ENCODE measurements around the gene PELI2. TPM values are rescaled to one million over a fixed set of nuclear protein-coding genes. Genes with fewer than 3 reads are reported as not detected.
A peak's percentile ranks its signal among the peaks of the same experiment; 100 is the strongest.

PELI2 gene
- total and polyA plus RNA-seq, 5 experiments from 2014 or later, result 0.91 to 14.1 (median 1.9) TPM

GRCh38 chr14:56289155-56289554 lies 170.9 kb downstream of the PELI2 start:
- no peaks in the 10 kb centered on the region for H3K27me3 Mint-ChIP-seq

GRCh38 chr14:56290195-56290594 lies 172.0 kb downstream of the PELI2 start:
- H3K4me1 Mint-ChIP-seq, result no peaks in the 10 kb centered on the region
- DNase-seq, result no peak
- H3K27ac Mint-ChIP-seq, result no peak overlapping the region
- peaks cover 0 to 36% (median 9%) of the 10 kb centered on the region in 3 donors for H3K36me3 Mint-ChIP-seq
- no peaks in the 10 kb centered on the region for H3K9me3 Mint-ChIP-seq
- no peak overlapping the region for H3K4me3 Mint-ChIP-seq
- H3K27me3 Mint-ChIP-seq, result no peaks in the 10 kb centered on the region
- no peak for ATAC-seq
- POLR2A ChIA-PET, result no interaction called here

More at GRCh38 chr14:56289155-56289554, 170.9 kb downstream of the PELI2 start:
- Mint-ChIP-seq H3K27ac (no peak overlapping the region), H3K4me1 (no peaks in the 10 kb centered on the region), H3K9me3 (no peaks in the 10 kb centered on the region), H3K36me3 (peaks cover 0 to 36% (median 9%) of the 10 kb centered on the region in 3 donors), H3K4me3 (no peak overlapping the region)
- ATAC-seq (no peak), DNase-seq (no peak)
- POLR2A ChIA-PET, result no interaction called here

- peaks cover 0 to 2% (median 0%) of the 10 kb centered on the region in 4 donors for H3K4me1 Mint-ChIP-seq
- no peaks in the 10 kb centered on the region for H3K27me3 Mint-ChIP-seq
- POLR2A ChIA-PET, result no interaction called here
- no peak overlapping the region for H3K27ac Mint-ChIP-seq
- ATAC-seq, result no peak
- H3K4me3 Mint-ChIP-seq, result no peak overlapping the region
- DNase-seq, result no peak
- no peaks in the 10 kb centered on the region for H3K9me3 Mint-ChIP-seq
- H3K36me3 Mint-ChIP-seq, result peaks cover 0 to 57% (median 25%) of the 10 kb centered on the region in 3 donors
These were observed 174.8 kb downstream of the PELI2 start for GRCh38 chr14:56292970-56293369.

GRCh38 chr14:56293506-56293905 lies 175.3 kb downstream of the PELI2 start:
- H3K27ac Mint-ChIP-seq, result no peak overlapping the region
- H3K36me3 Mint-ChIP-seq, result peaks cover 0 to 55% (median 25%) of the 10 kb centered on the region in 3 donors
- no peaks in the 10 kb centered on the region for H3K27me3 Mint-ChIP-seq
- no peaks in the 10 kb centered on the region for H3K9me3 Mint-ChIP-seq
- H3K4me1 Mint-ChIP-seq, result peaks cover 0 to 2% (median 0%) of the 10 kb centered on the region in 4 donors
- POLR2A ChIA-PET, result no interaction called here
- DNase-seq, result no peak
- ATAC-seq, result no peak
- H3K4me3 Mint-ChIP-seq, result no peak overlapping the region

- H3K36me3 Mint-ChIP-seq, result peaks cover 0 to 52% (median 25%) of the 10 kb centered on the region in 3 donors
- POLR2A ChIA-PET, result no interaction called here
- ATAC-seq (no peak), DNase-seq (no peak)
- H3K27me3 Mint-ChIP-seq, result no peaks in the 10 kb centered on the region
- no peaks in the 10 kb centered on the region for H3K9me3 Mint-ChIP-seq
- H3K27ac Mint-ChIP-seq, result no peak overlapping the region
- H3K4me1 Mint-ChIP-seq, result peaks cover 0 to 2% (median 0%) of the 10 kb centered on the region in 4 donors
- H3K4me3 Mint-ChIP-seq, result no peak overlapping the region
These were observed 175.9 kb downstream of the PELI2 start for GRCh38 chr14:56294128-56294527.

- POLR2A ChIA-PET, result no interaction called here
- H3K4me3 Mint-ChIP-seq, result no peak overlapping the region
- H3K27ac Mint-ChIP-seq, result peak overlapping the region in 1 of 10 donors; percentile 23
- H3K9me3 Mint-ChIP-seq, result no peaks in the 10 kb centered on the region
- H3K27me3 Mint-ChIP-seq, result no peaks in the 10 kb centered on the region
- no peak for ATAC-seq
- H3K36me3 Mint-ChIP-seq, result peaks cover 0 to 36% (median 20%) of the 10 kb centered on the region in 3 donors
- H3K4me1 Mint-ChIP-seq, result peaks cover 0 to 2% (median 0%) of the 10 kb centered on the region in 4 donors
- DNase-seq, result no peak
These were observed 177.5 kb downstream of the PELI2 start for GRCh38 chr14:56295743-56296142.

- no peaks in the 10 kb centered on the region for H3K9me3 Mint-ChIP-seq
- POLR2A ChIA-PET, result no interaction called here
- ATAC-seq (no peak), DNase-seq (no peak)
- peaks cover 0 to 24% (median 23%) of the 10 kb centered on the region in 3 donors for H3K36me3 Mint-ChIP-seq
- H3K4me1 Mint-ChIP-seq, result peaks cover 0 to 2% (median 0%) of the 10 kb centered on the region in 4 donors
- H3K27me3 Mint-ChIP-seq, result no peaks in the 10 kb centered on the region
- H3K4me3 Mint-ChIP-seq, result no peak overlapping the region
- no peak overlapping the region for H3K27ac Mint-ChIP-seq
These were observed 179.2 kb downstream of the PELI2 start for GRCh38 chr14:56297449-56297848.

- DNase-seq (no peak), ATAC-seq (no peak)
- no peak overlapping the region for H3K27ac Mint-ChIP-seq
- H3K27me3 Mint-ChIP-seq, result no peaks in the 10 kb centered on the region
- H3K36me3 Mint-ChIP-seq, result peaks cover 0 to 24% (median 23%) of the 10 kb centered on the region in 3 donors
- no peaks in the 10 kb centered on the region for H3K9me3 Mint-ChIP-seq
- POLR2A ChIA-PET, result no interaction called here
- peaks cover 0 to 2% (median 0%) of the 10 kb centered on the region in 4 donors for H3K4me1 Mint-ChIP-seq
- no peak overlapping the region for H3K4me3 Mint-ChIP-seq
These were observed 181.2 kb downstream of the PELI2 start for GRCh38 chr14:56299306-56299984.

- Mint-ChIP-seq H3K4me1 (no peaks in the 10 kb centered on the region), H3K36me3 (peaks cover 0 to 24% (median 23%) of the 10 kb centered on the region in 3 donors), H3K9me3 (peaks cover 0 to 5% (median 0%) of the 10 kb centered on the region in 9 donors), H3K4me3 (no peak overlapping the region), H3K27ac (no peak overlapping the region), H3K27me3 (no peaks in the 10 kb centered on the region)
- DNase-seq (no peak), ATAC-seq (no peak)
- POLR2A ChIA-PET, result no interaction called here
These were observed 182.3 kb downstream of the PELI2 start for GRCh38 chr14:56300495-56300894.

GRCh38 chr14:56304456-56304855 lies 186.2 kb downstream of the PELI2 start:
- no peak for DNase-seq
- POLR2A ChIA-PET, result no interaction called here
- no peak for ATAC-seq
- H3K4me3 Mint-ChIP-seq, result no peak overlapping the region
- no peak overlapping the region for H3K27ac Mint-ChIP-seq
- H3K27me3 Mint-ChIP-seq, result no peaks in the 10 kb centered on the region
- H3K9me3 Mint-ChIP-seq, result peaks cover 0 to 5% (median 0%) of the 10 kb centered on the region in 9 donors
- peaks cover 0 to 7% (median 0%) of the 10 kb centered on the region in 3 donors for H3K36me3 Mint-ChIP-seq
- no peaks in the 10 kb centered on the region for H3K4me1 Mint-ChIP-seq

GRCh38 chr14:56309198-56309597 lies 191.0 kb downstream of the PELI2 start:
- no peaks in the 10 kb centered on the region for H3K27me3 Mint-ChIP-seq

GRCh38 chr14:56310643-56311042 lies 192.4 kb downstream of the PELI2 start:
- H3K27ac Mint-ChIP-seq, result no peak overlapping the region
- POLR2A ChIA-PET, result no interaction called here
- peaks cover 0 to 4% (median 0%) of the 10 kb centered on the region in 5 donors for H3K27me3 Mint-ChIP-seq
- peaks cover 0 to 10% (median 3%) of the 10 kb centered on the region in 9 donors for H3K9me3 Mint-ChIP-seq
- peaks cover 0 to 2% (median 0%) of the 10 kb centered on the region in 4 donors for H3K4me1 Mint-ChIP-seq
- H3K4me3 Mint-ChIP-seq, result no peak overlapping the region
- no peak for ATAC-seq
- no peak for DNase-seq
- peaks cover 0 to 6% (median 1%) of the 10 kb centered on the region in 3 donors for H3K36me3 Mint-ChIP-seq

More at GRCh38 chr14:56309198-56309597, 191.0 kb downstream of the PELI2 start:
- POLR2A ChIA-PET, result no interaction called here
- Mint-ChIP-seq H3K36me3 (peaks cover 0 to 1% (median 0%) of the 10 kb centered on the region in 3 donors), H3K4me3 (no peak overlapping the region), H3K4me1 (peaks cover 0 to 2% (median 0%) of the 10 kb centered on the region in 4 donors), H3K9me3 (peaks cover 0 to 5% (median 0%) of the 10 kb centered on the region in 9 donors), H3K27ac (no peak overlapping the region)
- DNase-seq (no peak), ATAC-seq (no peak)

- H3K27me3 Mint-ChIP-seq, result peaks cover 0 to 8% (median 0%) of the 10 kb centered on the region in 5 donors
- H3K4me3 Mint-ChIP-seq, result no peak overlapping the region
- peaks cover 0 to 2% (median 0%) of the 10 kb centered on the region in 4 donors for H3K4me1 Mint-ChIP-seq
These were observed 195.6 kb downstream of the PELI2 start for GRCh38 chr14:56313789-56314188.

More at GRCh38 chr14:56313789-56314188, 195.6 kb downstream of the PELI2 start:
- H3K27ac Mint-ChIP-seq, result no peak overlapping the region
- POLR2A ChIA-PET, result no interaction called here
- H3K36me3 Mint-ChIP-seq, result peaks cover 0 to 6% (median 1%) of the 10 kb centered on the region in 3 donors
- peaks cover 0 to 10% (median 5%) of the 10 kb centered on the region in 9 donors for H3K9me3 Mint-ChIP-seq
- no peak for ATAC-seq
- no peak for DNase-seq

Measured in naive thymus-derived CD8-positive, alpha-beta T cell (primary cell).